Measurements from ENCODE around the gene PDE2A.

PDE2A gene

GRCh38 chr11:72682238-72682857, 8.1 kb upstream of the PDE2A start:
- no peak for DNase-seq

GRCh38 chr11:72681226-72682153, 7.3 kb upstream of the PDE2A start:
- no peak for DNase-seq

GRCh38 chr11:72680624-72681158, 6.5 kb upstream of the PDE2A start:
- DNase-seq = no peak

- DNase-seq = no peak
Measured at GRCh38 chr11:72679869-72680268, 5.6 kb upstream of the PDE2A start.

- DNase-seq = no peak
Measured at GRCh38 chr11:72678524-72678923, 4.3 kb upstream of the PDE2A start.

GRCh38 chr11:72676861-72677341, 2.7 kb upstream of the PDE2A start:
- DNase-seq = peak; percentile 55

- no peak for DNase-seq
Measured at GRCh38 chr11:72675221-72675620, 999 bp upstream of the PDE2A start.

GRCh38 chr11:72673284-72673942, 809 bp downstream of the PDE2A start:
- DNase-seq = no peak

- no peak for DNase-seq
Measured at GRCh38 chr11:72672597-72673238, 1.5 kb downstream of the PDE2A start.

GRCh38 chr11:72671152-72672099, 2.8 kb downstream of the PDE2A start:
- DNase-seq = no peak

GRCh38 chr11:72670041-72670440, 4.2 kb downstream of the PDE2A start:
- DNase-seq = no peak

- peak; percentile 36 for DNase-seq
Measured at GRCh38 chr11:72669527-72669926, 4.7 kb downstream of the PDE2A start.

- DNase-seq = peak; percentile 86
Measured at GRCh38 chr11:72668629-72669347, 5.4 kb downstream of the PDE2A start.

GRCh38 chr11:72665911-72666472, 8.2 kb downstream of the PDE2A start:
- DNase-seq = no peak

- no peak for DNase-seq
Measured at GRCh38 chr11:72662036-72662435, 12.2 kb downstream of the PDE2A start.

GRCh38 chr11:72661486-72661885, 12.7 kb downstream of the PDE2A start:
- no peak for DNase-seq

- DNase-seq = no peak
Measured at GRCh38 chr11:72658989-72659640, 15.1 kb downstream of the PDE2A start.

- no peak for DNase-seq
Measured at GRCh38 chr11:72657411-72658100, 16.7 kb downstream of the PDE2A start.

- no peak for DNase-seq
Measured at GRCh38 chr11:72655896-72656464, 18.2 kb downstream of the PDE2A start.
